Measurements from ENCODE around the gene INPP5J. TPM values are rescaled to one million over a fixed set of nuclear protein-coding genes. Genes with fewer than 3 reads are reported as not detected.

INPP5J gene
- total and polyA plus RNA-seq, 2 experiments from 2014 or later, result 19.8 to 26.0 TPM

GRCh38 chr22:31079095-31079642, 43.6 kb upstream of the INPP5J start:
- Histone ChIP-seq H3K36me3 (no peaks in the 10 kb centered on the region), H3K4me3 (no peak overlapping the region), H3K9me3 (ENCODE audit: low read depth) (no peaks in the 10 kb centered on the region), H3K27ac (no peak overlapping the region), H3K27me3 (no peaks in the 10 kb centered on the region), H3K4me1 (ENCODE audit: low read depth) (no peaks in the 10 kb centered on the region)
- DNase-seq (ENCODE audit: low read depth in 1 of 2, low spot score in 1 of 2), result no peak
- TF ChIP-seq CTCF (IDR thresholded peaks at IDR 0.05; ENCODE audit: low read depth, low read length), result no peak

DNA sequence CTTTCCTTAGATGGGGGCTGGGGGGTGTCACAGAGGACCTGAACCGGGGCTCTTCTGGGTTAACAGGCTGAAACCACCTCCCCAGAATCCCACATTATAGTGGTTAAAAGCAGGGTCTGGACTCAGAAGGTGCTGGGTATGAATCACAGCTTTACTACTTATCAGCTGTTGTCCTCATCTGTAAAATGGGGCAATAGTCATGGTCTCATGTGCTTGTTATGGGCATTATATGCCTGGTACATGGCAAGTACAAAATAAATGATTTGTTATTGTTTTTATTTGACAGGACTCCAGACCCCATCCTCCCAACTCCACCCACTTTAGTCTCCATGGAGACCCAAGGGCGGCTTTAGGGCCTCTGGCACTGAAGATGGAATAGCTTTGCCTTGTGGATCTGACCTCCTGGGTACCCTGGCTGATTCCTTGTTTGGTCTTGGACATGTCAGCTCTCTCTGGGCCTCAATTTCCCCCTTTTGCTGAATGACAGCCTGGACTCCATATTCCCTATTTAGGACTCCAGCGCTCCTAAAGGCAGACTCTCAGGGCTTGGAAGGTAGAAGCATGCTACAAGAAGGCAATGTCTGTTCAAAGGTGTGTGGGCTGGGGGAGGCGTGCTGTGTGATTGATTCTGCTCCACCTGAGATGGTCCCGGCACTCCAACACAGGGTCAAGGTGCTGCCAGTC, 42.5 kb upstream of the INPP5J start:
- Histone ChIP-seq H3K9me3 (ENCODE audit: low read depth) (no peaks in the 10 kb centered on the region), H3K36me3 (no peaks in the 10 kb centered on the region), H3K4me1 (ENCODE audit: low read depth) (no peaks in the 10 kb centered on the region), H3K27ac (peak overlapping the region; percentile 97), H3K27me3 (no peaks in the 10 kb centered on the region), H3K4me3 (peak overlapping the region; percentile 96)
- DNase-seq (ENCODE audit: low read depth in 1 of 2, low spot score in 1 of 2), result no peak
- no peak for TF ChIP-seq CTCF (IDR thresholded peaks at IDR 0.05; ENCODE audit: low read depth, low read length)

DNA sequence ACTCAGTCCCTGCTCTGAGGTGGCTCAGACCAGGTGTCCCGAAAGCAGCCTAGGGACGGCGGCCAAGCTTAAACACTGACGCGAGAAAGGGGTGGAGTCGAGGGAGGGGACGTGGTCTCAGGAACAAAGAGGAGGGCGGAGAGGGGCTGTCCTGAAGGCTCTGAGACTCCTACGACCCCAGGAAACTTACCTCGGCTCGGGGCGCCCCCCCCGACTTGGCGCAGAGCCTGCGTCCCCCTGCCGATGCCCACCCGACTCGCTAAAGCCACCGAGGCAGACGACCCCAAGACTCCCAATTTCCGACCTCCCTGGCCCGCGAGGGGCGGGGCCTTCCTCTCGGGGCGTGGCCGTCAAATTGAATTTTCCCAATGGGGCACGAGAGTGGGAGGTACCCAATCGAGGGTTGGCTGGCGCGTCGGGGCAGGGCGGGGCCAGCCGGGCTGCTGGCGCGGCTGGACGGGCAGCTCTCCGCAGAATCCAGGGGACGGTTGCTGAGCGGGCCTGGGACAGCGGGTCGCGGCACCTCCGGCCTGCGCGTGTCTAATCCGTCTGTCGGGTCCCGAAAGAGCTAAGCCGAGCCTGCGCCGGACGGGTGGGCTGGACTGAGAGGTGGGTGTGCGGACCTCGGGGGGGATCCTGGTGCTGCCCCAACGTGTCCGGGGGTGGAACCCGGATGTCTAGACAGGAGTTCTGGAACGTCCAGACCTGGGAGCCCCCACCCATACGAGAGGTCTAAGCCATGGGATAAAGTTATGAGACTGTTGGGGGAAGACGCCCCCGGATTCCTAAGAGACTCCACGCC, 41.7 kb upstream of the INPP5J start, which contains the start of gene SMTN:
TSS of gene SMTN (plus strand) at position 471 of the 802 bp plus-strand sequence. CDS start 1,941 bp downstream, outside the sequence.
- Histone ChIP-seq H3K27ac (peak within 1 kb of the TSS; percentile 97), H3K27me3 (no peaks in the 10 kb centered on the region), H3K4me1 (ENCODE audit: low read depth) (no peaks in the 10 kb centered on the region), H3K36me3 (no peaks in the 10 kb centered on the region), H3K9me3 (ENCODE audit: low read depth) (no peaks in the 10 kb centered on the region), H3K4me3 (peak within 1 kb of the TSS; percentile 96)
- peak; percentile 92 to 97 for DNase-seq (ENCODE audit: low read depth in 1 of 2, low spot score in 1 of 2)
- peak; percentile 5 for TF ChIP-seq CTCF (IDR thresholded peaks at IDR 0.05; ENCODE audit: low read depth, low read length)

DNA sequence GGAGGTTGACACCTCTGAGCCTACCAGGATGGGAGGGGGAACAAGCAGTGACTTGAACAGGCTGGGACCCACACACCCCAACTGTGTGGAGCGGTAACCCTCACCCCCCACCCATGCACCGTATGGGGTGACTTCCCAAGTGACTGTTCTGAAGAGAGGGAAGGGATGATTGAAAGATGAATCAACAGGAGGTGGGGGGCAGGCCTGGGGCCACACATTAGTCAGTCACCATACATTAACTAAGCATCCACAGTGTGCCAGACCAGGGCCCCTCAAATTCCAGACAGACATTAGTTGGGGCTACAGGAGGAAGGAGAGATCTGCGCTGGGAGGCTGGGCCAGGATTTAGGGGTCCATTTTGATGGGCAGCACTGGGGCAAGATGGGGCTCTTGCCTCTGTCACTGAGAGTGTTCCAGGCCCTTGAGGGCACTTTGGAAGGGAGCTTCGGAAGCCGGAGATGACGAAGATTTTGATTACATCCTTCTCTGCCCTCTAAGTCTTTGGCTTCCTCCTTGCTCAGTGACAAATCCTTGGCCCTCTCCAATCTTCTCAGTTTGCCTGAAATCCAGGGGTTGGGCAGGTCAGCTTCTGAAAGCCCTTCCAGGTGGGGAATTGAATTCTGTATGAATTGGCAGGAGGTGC, 40.7 kb upstream of the INPP5J start:
- H3K27me3 ChIP-seq, result no peaks in the 10 kb centered on the region
- no peak overlapping the region for H3K27ac ChIP-seq
- H3K4me1 ChIP-seq (ENCODE audit: low read depth), result no peaks in the 10 kb centered on the region
- DNase-seq (ENCODE audit: low read depth in 1 of 2, low spot score in 1 of 2), result peak in 1 of 2 donors; percentile 35
- no peaks in the 10 kb centered on the region for H3K9me3 ChIP-seq (ENCODE audit: low read depth)
- H3K36me3 ChIP-seq, result no peaks in the 10 kb centered on the region
- no peak for TF ChIP-seq CTCF (IDR thresholded peaks at IDR 0.05; ENCODE audit: low read depth, low read length)
- H3K4me3 ChIP-seq, result peak overlapping the region; percentile 96

DNA sequence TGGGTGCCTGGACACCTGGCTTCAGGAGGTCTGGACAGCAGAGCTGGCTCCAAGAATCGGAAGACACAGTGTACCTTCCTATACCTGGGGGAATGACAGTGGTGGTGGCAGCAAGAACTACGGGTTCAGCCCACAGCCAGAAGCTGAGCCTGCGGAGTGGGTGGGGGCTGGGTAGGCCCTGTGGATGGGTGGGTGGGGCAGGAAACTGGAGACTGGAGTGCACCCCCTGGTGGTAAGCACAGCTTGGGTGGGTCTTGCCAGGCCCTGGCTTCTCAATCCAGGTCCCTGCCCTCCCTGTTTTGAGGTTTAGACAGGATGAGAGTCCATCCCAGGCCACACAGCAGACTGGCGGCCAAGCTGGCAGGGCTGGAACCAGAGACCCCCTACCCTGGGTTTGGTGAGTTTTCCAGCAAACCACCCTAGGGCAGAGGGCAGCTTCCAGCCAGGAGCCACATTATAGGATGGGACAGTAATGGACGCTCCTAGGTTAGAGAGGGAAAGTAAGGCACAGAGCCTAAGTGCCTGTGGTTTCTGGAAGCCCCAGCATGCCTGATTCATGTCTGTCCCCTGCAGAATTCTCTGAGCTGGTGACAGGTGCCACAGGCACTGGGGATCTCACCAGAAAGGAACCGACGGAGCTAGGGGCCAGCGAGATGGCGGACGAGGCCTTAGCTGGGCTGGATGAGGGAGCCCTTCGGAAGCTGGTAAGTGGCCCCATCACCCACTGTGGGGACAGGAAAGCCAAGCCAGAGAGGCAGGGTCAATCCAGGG, 40.0 kb upstream of the INPP5J start:
- H3K4me1 ChIP-seq (ENCODE audit: low read depth), result no peaks in the 10 kb centered on the region
- peak; percentile 68 for TF ChIP-seq CTCF (IDR thresholded peaks at IDR 0.05; ENCODE audit: low read depth, low read length)
- peak; percentile 61 to 81 for DNase-seq (ENCODE audit: low read depth in 1 of 2, low spot score in 1 of 2)
- H3K36me3 ChIP-seq, result no peaks in the 10 kb centered on the region
- no peaks in the 10 kb centered on the region for H3K27me3 ChIP-seq
- H3K9me3 ChIP-seq (ENCODE audit: low read depth), result no peaks in the 10 kb centered on the region
- H3K4me3 ChIP-seq, result no peak overlapping the region
- H3K27ac ChIP-seq, result no peak overlapping the region

Data from cardiac muscle cell (in vitro differentiated cells and primary cell).